Stimulated activated CD8-positive, alpha-beta memory T cell treated with anti-CD3 and anti-CD28 coated beads, Interleukin-2, amount 100 ng/mL, for 1 hour (primary cell): Measurements from ENCODE around the gene OTOF.

Experiments
- DNase-seq, 2 donors: peaks; one replicate each; pipeline ENCODE4 v3.0.0-alpha.2; 2020; ENCODE audit warnings: low read depth in 2 of 2

OTOF gene

GRCh38 chr2:26500406-26500805 lies 22.5 kb upstream of the OTOF start:
- no peak for DNase-seq

- DNase-seq = no peak
These were observed 17.9 kb upstream of the OTOF start for GRCh38 chr2:26495705-26496297.

- DNase-seq = no peak
These were observed 17.0 kb upstream of the OTOF start for GRCh38 chr2:26494891-26495290.

- DNase-seq = no peak
These were observed 16.3 kb upstream of the OTOF start for GRCh38 chr2:26494199-26494598.

- DNase-seq = no peak
These were observed 15.6 kb upstream of the OTOF start for GRCh38 chr2:26493566-26493965.

DNA sequence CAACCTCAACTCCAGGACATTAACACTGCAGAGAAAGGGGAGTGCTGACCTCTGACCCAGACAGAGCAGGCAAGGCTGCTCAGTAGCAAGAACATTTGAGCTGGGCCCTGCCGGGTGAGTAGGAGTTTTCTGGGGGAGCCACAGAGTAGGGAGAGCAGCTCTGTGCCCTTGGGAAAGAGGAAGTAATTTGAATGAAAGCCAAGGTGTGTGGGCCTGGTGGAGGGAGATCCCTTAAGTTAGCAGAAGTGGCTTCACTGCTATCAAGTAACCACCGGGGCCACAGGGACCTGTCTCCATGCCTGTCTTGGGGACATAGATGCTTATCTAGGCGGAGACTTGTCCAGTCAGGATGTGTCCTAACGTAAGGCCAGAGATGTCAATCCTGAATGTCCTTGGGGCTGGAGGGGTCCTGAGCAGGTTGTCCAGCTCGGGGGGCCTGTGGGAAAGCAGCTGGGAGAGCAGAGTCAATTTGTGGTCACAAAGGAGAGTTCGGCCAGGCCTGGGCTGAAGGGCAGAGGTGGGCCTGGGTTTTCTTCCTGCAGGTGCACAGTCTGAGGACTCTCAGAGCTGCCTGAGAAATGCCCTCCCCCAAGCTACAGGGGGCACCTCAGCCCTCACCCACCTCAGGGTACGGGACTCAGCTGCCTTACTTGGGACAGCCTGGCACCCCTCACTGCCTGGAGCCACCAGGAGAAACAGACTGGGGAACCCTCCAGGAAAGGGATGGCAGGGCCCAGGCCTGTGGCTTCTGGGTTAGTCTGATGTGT lies 15.0 kb upstream of the OTOF start:
- no peak for DNase-seq

DNA sequence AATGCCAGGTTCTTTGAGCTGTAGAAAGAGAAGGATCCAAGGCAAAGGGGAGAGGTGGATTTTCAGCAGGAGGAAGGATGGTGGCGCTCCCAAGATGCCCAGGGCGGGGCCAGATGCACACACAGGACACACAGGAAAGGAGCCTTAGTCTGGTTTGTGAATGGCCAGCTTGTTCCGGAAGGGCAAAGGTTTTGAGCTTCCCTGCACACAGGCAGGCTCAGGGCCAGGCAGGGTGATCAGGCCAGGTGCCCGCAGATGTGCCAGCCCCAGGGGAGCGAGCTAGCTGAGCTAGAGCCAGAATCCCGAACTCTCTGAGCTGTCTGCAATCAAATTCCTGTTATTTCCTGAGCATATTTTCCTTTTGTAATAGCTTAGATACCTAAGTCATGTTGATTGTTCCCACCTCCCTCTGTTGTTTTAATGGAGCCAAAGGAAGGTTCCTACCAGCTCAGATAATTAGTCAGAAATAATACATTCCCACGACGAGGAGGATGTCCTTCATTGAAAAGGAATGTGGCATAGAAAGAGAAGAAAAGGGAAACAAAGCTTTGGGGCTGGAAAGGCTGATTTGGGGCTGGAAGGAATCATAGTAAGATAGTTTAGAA lies 13.7 kb upstream of the OTOF start:
- no peak for DNase-seq

DNA sequence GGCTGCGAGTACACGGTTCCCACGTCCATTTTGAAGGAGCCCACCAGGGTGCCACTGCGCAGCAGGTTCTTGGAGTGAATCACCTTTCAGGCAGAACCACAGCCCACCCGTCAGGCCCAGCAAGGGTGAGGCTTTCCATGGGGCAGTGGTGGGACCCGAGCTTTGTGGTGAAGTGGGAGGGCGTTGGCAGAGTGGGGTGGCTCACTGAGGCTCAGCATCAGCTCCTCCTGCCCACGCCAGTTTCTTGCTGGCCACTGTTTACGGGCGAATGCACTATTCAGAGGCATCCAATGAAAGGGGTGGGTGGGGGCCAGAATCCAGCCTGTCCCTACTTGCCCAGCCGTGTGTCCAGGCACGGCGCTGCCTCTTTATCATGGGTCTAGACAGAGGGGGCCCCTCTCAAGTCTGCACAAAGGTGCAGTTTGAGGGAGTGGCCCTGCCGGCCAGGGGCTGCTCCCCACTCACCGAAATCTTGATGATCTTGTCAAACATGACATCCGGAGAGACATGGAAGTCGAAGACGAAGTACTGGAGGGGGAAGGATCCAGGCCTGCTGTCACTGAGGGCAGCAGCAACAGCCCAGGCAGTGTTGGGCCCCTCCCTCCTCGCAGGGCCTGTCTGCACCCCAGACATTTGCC lies 11.4 kb upstream of the OTOF start:
- no peak for DNase-seq

GRCh38 chr2:26488463-26489212 lies 10.7 kb upstream of the OTOF start:
- no peak for DNase-seq

DNA sequence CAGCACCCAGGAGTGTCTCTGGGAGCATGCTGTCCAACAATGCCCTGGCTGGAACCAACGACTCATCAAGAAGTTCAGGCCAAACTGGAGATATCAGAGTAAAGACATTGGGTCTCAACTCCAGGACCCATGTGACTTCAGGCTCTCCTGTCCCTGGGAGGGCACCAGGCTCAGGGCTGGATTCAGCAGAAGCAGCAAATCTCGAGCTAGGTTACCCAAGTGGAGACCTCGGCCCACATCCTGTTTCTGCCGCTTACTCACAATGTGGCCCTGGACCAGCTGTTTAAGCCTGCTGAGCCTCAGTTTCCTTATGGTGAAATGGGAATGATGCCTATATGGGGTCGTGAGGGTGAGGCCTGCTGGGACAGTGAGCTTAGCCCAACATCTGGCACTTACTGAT lies 9.3 kb upstream of the OTOF start:
- no peak for DNase-seq

- DNase-seq = no peak
These were observed 8.9 kb upstream of the OTOF start for GRCh38 chr2:26486789-26487188.

DNA sequence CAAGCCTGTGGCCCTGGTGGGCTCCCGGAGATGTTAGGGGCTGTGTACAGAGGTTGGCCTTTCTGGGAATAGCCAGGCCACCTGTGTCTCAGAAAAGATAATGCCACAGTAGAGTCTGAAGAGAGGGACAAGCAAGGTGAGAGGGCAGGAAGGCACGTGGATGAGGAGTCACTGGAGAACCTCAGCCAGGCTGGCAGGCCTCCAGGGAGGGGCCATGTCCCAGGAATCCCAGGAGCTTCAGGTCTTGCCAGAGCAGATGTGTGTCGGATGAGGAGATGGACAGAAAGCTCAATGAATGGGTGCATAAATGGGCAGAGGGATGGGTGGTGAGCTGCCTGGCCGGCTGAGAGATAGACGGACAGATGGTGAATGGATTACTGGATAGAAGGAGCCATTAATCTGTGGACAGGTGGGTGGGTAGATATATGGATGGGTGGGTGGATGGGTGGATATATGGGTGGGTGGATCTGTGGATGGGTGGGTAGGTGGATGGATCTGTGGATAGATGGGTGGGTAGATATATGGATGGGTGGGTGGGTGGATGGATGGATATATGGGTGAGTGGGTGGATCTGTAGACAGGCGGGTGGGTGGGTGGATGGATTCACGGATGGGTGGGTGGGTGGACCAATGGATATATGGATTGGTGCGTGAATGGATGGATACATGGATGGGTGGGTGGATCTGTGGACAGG lies 7.9 kb upstream of the OTOF start:
- no peak for DNase-seq

DNA sequence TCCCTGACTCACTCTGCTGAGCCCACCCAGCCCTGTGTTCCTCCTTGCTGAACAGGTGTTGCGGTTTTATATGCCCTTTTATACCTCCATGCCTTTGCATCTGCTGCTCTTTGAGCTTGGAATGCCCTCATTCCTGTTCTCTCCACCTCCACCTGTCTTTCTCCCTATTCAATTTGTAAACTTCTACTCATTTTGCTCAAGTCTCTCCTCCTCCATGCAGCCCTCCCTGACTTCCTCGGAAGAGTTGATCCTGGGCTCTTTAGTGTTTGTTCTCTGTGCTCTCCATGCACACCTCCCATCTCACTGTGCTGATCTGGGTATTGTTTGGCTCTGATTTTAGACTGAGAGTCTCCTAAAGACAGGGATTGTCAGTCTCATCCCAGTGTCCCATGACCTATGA lies 7.2 kb upstream of the OTOF start:
- no peak for DNase-seq

GRCh38 chr2:26484579-26484978 lies 6.7 kb upstream of the OTOF start:
- DNase-seq = no peak

DNA sequence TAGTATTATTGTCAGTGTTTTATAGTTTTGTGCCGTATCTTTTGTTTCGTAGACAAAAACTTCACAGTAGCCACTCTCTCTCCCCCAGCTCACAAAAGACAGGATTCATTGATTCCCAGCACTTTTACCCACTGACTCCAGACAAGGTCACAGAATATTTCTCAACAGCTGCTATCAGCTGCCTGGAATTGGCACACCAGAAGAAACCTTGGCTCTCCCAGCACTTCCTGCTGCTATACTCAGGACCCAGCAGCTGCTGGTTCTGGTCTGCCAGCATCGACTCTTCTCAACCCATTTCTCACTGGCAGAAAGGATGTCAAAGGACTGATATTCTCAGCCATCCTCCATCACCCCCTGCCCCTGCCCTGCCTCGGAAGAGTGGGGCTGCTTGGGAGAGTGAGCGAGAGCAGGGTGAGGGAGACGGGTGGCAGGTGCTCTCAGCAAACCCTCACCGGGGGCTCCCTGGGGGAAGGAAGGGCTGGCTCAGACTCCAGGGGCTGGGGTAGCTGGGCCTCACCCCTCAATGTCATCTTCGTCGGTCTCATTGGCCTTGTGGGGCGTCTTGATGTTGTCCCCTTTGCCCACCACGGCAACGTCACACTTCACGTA lies 6.1 kb upstream of the OTOF start:
- no peak for DNase-seq

DNA sequence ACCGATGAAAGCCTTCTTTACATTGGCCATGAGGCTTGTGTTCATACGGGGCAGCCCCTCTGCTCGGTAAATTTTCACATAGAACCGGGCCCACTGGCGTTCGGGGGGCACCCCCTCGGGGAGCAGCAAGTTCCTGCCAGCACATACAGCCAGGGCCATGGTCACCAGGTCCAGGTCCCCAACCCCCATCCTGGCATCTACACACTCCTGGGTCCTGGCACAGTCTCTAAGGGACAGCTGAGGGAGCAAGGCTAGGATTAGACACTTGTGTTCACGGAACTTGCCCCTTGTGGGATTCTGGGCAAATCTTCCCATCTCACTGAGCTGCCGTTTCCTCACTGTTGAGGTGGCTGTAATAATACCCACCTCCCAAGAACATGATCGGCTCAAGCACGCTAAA lies 5.6 kb upstream of the OTOF start:
- DNase-seq = no peak

GRCh38 chr2:26483027-26483326 lies 5.1 kb upstream of the OTOF start:
- DNase-seq = no peak

- no peak for DNase-seq
These were observed 4.5 kb upstream of the OTOF start for GRCh38 chr2:26482211-26483026.

- no peak for DNase-seq
These were observed 3.8 kb upstream of the OTOF start for GRCh38 chr2:26481706-26482105.
